CD4-positive, alpha-beta memory T cell (primary cell): ENCODE data around the gene OR1G1. TPM values are rescaled to one million over a fixed set of nuclear protein-coding genes. Genes with fewer than 3 reads are reported as not detected.
"Not testable (repeated sequence)": the region's sequence is repeated elsewhere in the genome, so short reads cannot be mapped to it uniquely, and the experiment has no call there.

Experiments used
- CTCF ChIA-PET: fragments of 350-600 bp; sonication (Branson Sonifier 250); formaldehyde crosslinking; loops from one replicate; lab custom pipeline; 2021; ENCODE audit warnings: inconsistent platforms; ENCODE audit not compliant: partially characterized antibody; lab: Charles Lee
- POLR2A ChIA-PET: fragments of 350-600 bp; sonication (Branson Sonifier 250); formaldehyde crosslinking; loops from one replicate; lab custom pipeline; 2021; ENCODE audit not compliant: partially characterized antibody; lab: Charles Lee
- DNase-seq, 5 donors: peaks; one replicate each; pipeline versions ENCODE4 v3.0.0 to v3.0.0-alpha.2; 2020 to 2022; ENCODE audit warnings: mixed read lengths in 1 of 5
- H3K27ac ChIP-seq: one replicate; pipeline ENCODE4 v1.7.0; 2013; ENCODE audit warnings: low read depth, low read length
- H3K27me3 ChIP-seq: 2 replicates; pipeline ENCODE4 v1.7.0; 2013; ENCODE audit warnings: mild to moderate bottlenecking, low read length, moderate library complexity; ENCODE audit not compliant: insufficient read depth
- H3K36me3 ChIP-seq: 2 replicates; pipeline ENCODE4 v1.7.0; 2013; ENCODE audit warnings: mild to moderate bottlenecking, low read length, moderate library complexity; ENCODE audit not compliant: insufficient read depth
- H3K4me1 ChIP-seq: 2 replicates; pipeline ENCODE4 v1.7.0; 2013; ENCODE audit warnings: mild to moderate bottlenecking, low read length, moderate library complexity; ENCODE audit not compliant: insufficient read depth
- H3K4me3 ChIP-seq, 2 donors: one replicate each; pipeline ENCODE4 v1.7.0; 2013; ENCODE audit warnings: low read length in 2 of 2, mild to moderate bottlenecking in 1 of 2
- H3K9me3 ChIP-seq, 2 donors: one replicate each; pipeline ENCODE4 v1.7.0; 2013; ENCODE audit warnings: low read length in 2 of 2, control low read depth in 1 of 2; ENCODE audit not compliant: control insufficient read depth in 1 of 2
- H3K27ac Mint-ChIP-seq, 7 donors: one replicate each; pipeline ENCODE4 v1.8.0; 2020 to 2021; ENCODE audit warnings: mixed read lengths in 7 of 7, mild to moderate bottlenecking in 6 of 7, inconsistent platforms in 3 of 7, moderate library complexity in 3 of 7
- H3K27me3 Mint-ChIP-seq, 2 donors: one replicate each; pipeline ENCODE4 v1.8.0; 2020 to 2021; ENCODE audit warnings: mixed read lengths in 2 of 2
- H3K36me3 Mint-ChIP-seq, 2 donors: one replicate each; pipeline ENCODE4 v1.8.0; 2020 to 2021; ENCODE audit warnings: mixed read lengths in 2 of 2, inconsistent platforms in 1 of 2, mild to moderate bottlenecking in 1 of 2
- H3K4me1 Mint-ChIP-seq, 4 donors: one replicate each; pipeline ENCODE4 v1.8.0; 2020 to 2021; ENCODE audit warnings: mixed read lengths in 4 of 4, mild to moderate bottlenecking in 1 of 4
- H3K4me3 Mint-ChIP-seq, 8 donors: one replicate each; pipeline ENCODE4 v1.8.0; 2020 to 2021; ENCODE audit warnings: mixed read lengths in 8 of 8, mild to moderate bottlenecking in 7 of 8, moderate library complexity in 6 of 8, inconsistent platforms in 3 of 8
- H3K9me3 Mint-ChIP-seq, 8 donors: one replicate each; pipeline ENCODE4 v1.8.0; 2020 to 2021; ENCODE audit warnings: mixed read lengths in 8 of 8, mild to moderate bottlenecking in 5 of 8, inconsistent platforms in 3 of 8, moderate library complexity in 1 of 8
- intact Hi-C: fragments of 100-400 bp; cut with micrococcal nuclease; formaldehyde crosslinking; loops from one replicate; pipeline ENCODE4 v1.15.1; 2023
- polyA plus RNA-seq, 2 donors: library from polyadenylated mRNA; unstranded; fragments of 300-500 nt; fragmentation: Illumina TruSeq; gene quantifications; one replicate each; pipeline ENCODE4 v1.2.3, GENCODE V29; 2021
- total RNA-seq, 2 experiments: library from RNA; stranded (reverse); gene quantifications; one replicate each; pipeline ENCODE4 v1.2.3, GENCODE V29; 2021

OR1G1 gene
- total RNA-seq (not detected), polyA plus RNA-seq (not detected)

DNA sequence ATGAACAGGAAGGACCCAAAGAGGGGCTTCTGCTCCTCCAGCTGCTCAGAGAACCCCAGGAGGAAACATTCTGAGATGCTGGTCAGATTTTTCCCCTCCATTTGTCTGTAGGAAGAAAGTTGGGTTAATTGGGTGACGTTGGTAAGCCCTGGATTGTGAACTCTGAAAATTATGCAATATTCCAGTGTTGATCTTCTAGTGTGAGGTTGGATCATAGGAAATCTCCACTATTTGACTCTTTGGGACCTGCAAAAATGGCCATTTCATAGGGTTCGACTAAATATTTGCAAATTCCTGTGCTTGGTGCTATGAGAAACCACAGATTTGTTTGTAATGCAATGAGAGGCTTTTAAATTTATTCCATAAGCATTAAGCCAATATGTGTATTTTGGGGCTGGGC, at the start of gene OR1G1:
TSS of gene OR1G1 (minus strand) at position 101 of the 400 bp plus-strand sequence. CDS start at position 101, 0 bp downstream.
- no peak within 1 kb of the TSS for H3K4me3 Mint-ChIP-seq

DNA sequence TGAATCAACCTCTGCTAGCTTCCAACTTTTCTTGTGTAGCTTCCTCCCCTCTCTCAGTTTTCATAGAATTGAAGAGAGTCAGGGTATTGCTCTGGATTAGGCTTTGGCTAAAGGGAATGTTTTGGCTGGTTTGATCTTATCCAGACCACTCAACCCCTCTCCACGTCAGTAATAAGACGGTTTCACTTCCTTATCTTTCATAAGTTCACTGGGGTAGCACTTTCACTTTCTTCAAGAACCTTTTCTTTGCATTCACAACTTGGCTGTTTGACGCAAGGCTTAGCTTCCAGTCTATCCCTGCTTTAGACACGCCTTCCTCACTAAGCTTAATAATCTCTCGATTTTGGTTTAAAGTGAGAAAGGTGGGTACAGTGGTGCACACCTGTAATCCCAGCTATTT, 40.2 kb upstream of the OR1G1 start:
- Mint-ChIP-seq H3K36me3 (peaks cover 6 to 10% of the 10 kb centered on the region in 2 donors), H3K4me3 (peak overlapping the region in 1 of 8 donors; percentile 20), H3K27ac (no peak overlapping the region), H3K4me1 (peaks cover 0 to 5% (median 0%) of the 10 kb centered on the region in 4 donors), H3K9me3 (peaks cover 0 to 27% (median 18%) of the 10 kb centered on the region in 8 donors), H3K27me3 (peaks cover 10 to 22% of the 10 kb centered on the region in 2 donors)
- H3K4me1 ChIP-seq: no peaks in the 10 kb centered on the region
- intact Hi-C loops: no loop called here
- DNase-seq: no peak
- no peaks in the 10 kb centered on the region for H3K36me3 ChIP-seq
- ChIA-PET CTCF (no interaction called here), POLR2A (no interaction called here)
- H3K9me3 ChIP-seq: no peaks in the 10 kb centered on the region
- no peaks in the 10 kb centered on the region for H3K27me3 ChIP-seq
- H3K27ac ChIP-seq: no peak overlapping the region
- H3K4me3 ChIP-seq: no peak overlapping the region

More for the DNA sequence above, at the start of gene OR1G1:
- Mint-ChIP-seq H3K9me3 (no peaks in the 10 kb centered on the region), H3K4me1 (no peaks in the 10 kb centered on the region), H3K27ac (no peak within 1 kb of the TSS), H3K27me3 (peaks cover 28 to 48% of the 10 kb centered on the region in 2 donors), H3K36me3 (no peaks in the 10 kb centered on the region)
- intact Hi-C loops: no loop called here
- Histone ChIP-seq H3K9me3 (no peaks in the 10 kb centered on the region), H3K4me1 (no peaks in the 10 kb centered on the region), H3K27ac (no peak within 1 kb of the TSS), H3K27me3 (no peaks in the 10 kb centered on the region), H3K4me3 (no peak within 1 kb of the TSS), H3K36me3 (no peaks in the 10 kb centered on the region)
- CTCF ChIA-PET: no interaction called here
- DNase-seq: no peak
- POLR2A ChIA-PET: no interaction called here

DNA sequence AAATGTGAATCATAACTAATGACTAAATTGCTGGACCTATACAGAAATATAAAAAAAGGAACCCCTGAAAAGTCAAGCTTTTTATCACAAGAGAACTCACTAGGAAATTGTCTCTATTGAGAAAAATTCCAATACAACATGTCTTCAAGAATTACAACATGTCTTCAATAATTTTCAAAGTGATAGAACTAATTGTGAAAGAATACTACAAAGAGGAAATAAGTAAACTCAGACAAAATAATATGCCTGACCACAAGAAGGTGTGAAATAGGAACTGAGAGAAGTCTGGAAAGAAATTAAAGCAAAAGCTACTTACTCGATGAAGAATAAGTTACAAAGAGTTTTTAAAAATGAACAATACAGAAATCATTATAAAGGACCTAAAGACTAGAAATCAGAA, 29.9 kb upstream of the OR1G1 start:
- Histone ChIP-seq H3K36me3 (no peaks in the 10 kb centered on the region), H3K27me3 (peaks cover 7% of the 10 kb centered on the region), H3K27ac (no peak overlapping the region), H3K4me3 (no peak overlapping the region), H3K4me1 (no peaks in the 10 kb centered on the region), H3K9me3 (no peaks in the 10 kb centered on the region)
- Mint-ChIP-seq H3K27me3 (peaks cover 15 to 29% of the 10 kb centered on the region in 2 donors), H3K36me3 (no peaks in the 10 kb centered on the region), H3K4me3 (no peak overlapping the region), H3K4me1 (no peaks in the 10 kb centered on the region), H3K27ac (no peak overlapping the region), H3K9me3 (peaks cover 0 to 10% (median 0%) of the 10 kb centered on the region in 8 donors)
- POLR2A ChIA-PET: no interaction called here
- intact Hi-C loops: no loop called here
- DNase-seq: no peak
- CTCF ChIA-PET: no interaction called here

DNA sequence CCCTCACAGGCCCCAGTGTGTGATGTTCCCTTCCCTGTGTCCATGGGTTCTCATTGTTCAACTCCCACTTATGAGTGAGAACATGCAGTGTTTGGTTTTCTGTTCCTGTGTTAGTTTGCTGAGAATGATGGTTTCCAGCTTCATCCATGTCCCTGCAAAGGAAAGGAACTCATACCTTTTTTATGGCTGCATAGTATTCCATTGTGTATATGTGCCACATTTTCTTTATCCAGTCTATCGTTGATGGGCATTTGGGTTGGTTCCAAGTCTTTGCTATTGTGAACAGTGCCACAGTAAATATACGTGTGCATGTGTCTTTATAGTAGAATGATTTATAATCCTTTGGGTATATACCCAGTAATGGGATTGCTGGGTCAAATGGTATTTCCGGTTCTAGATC, 10.1 kb upstream of the OR1G1 start:
- H3K4me1 Mint-ChIP-seq, H3K9me3 ChIP-seq, H3K36me3 ChIP-seq, H3K27ac ChIP-seq, H3K27me3 ChIP-seq, DNase-seq, CTCF ChIA-PET, H3K4me3 ChIP-seq, H3K36me3 Mint-ChIP-seq, H3K4me3 Mint-ChIP-seq, POLR2A ChIA-PET, intact Hi-C loops, H3K27ac Mint-ChIP-seq, H3K4me1 ChIP-seq: not testable (repeated sequence)
- H3K9me3 Mint-ChIP-seq: peaks cover 0 to 17% (median 10%) of the 10 kb centered on the region in 8 donors
- H3K27me3 Mint-ChIP-seq: peaks cover 10 to 21% of the 10 kb centered on the region in 2 donors

DNA sequence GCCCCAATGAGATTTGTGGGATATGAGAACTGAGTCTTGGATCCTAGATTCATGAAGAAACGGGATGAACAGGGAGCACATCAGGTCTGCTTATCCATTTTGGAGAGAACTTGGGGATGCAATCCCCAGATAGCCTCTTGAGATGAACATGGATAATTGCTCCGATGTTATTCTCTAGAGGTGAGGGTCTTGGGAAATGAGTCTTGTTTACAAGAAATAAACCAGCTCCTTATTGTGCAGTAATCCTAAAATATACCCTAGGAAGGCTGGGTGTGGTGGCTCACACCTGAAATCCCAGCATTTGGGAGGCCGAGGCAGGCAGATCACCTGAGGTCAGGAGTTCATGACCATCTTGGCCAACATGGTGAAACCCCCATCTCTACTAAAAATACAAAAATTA, 23.0 kb downstream of the OR1G1 start, which contains the start of gene OR1D2:
TSS of gene OR1D2 (minus strand) at position 101 of the 400 bp plus-strand sequence. CDS start 11,426 bp downstream, outside the sequence.
- Mint-ChIP-seq H3K9me3 (peaks cover 4 to 42% (median 29%) of the 10 kb centered on the region in 8 donors), H3K36me3 (peaks cover 0 to 10% of the 10 kb centered on the region in 2 donors)
- DNase-seq: no peak

More for the DNA sequence above, 23.0 kb downstream of the OR1G1 start, which contains the start of gene OR1D2:
- no peaks in the 10 kb centered on the region for H3K4me1 Mint-ChIP-seq
- no peak within 1 kb of the TSS for H3K27ac ChIP-seq
- H3K27ac Mint-ChIP-seq: no peak within 1 kb of the TSS
- no peaks in the 10 kb centered on the region for H3K9me3 ChIP-seq
- H3K4me3 ChIP-seq: no peak within 1 kb of the TSS
- intact Hi-C loops: no loop called here
- POLR2A ChIA-PET: no interaction called here
- H3K4me1 ChIP-seq: no peaks in the 10 kb centered on the region
- peaks cover 7 to 18% of the 10 kb centered on the region in 2 donors for H3K27me3 Mint-ChIP-seq
- no peak within 1 kb of the TSS for H3K4me3 Mint-ChIP-seq
- no peaks in the 10 kb centered on the region for H3K36me3 ChIP-seq
- peaks cover 3% of the 10 kb centered on the region for H3K27me3 ChIP-seq
- CTCF ChIA-PET: no interaction called here

Other genes with a start within 250 kb of the OR1G1 start
- not detected for gene OR1D5, start 63.9 kb downstream of the OR1G1 start, total RNA-seq
- not detected for gene OR1D5, start 63.9 kb downstream of the OR1G1 start, polyA plus RNA-seq
- gene OR1D2, start 23.1 kb downstream of the OR1G1 start, total RNA-seq: not detected
- gene OR1D2, start 23.1 kb downstream of the OR1G1 start, polyA plus RNA-seq: not detected
- not detected for gene OR1A2, start 70.0 kb upstream of the OR1G1 start, total RNA-seq
- not detected for gene OR1A2, start 70.0 kb upstream of the OR1G1 start, polyA plus RNA-seq
- gene OR1A1, start 80.1 kb upstream of the OR1G1 start, total RNA-seq: not detected
- not detected for gene OR1A1, start 80.1 kb upstream of the OR1G1 start, polyA plus RNA-seq
- gene OR3A1, start 170.8 kb upstream of the OR1G1 start, total RNA-seq: under 1 TPM; 0.23 to 0.53 TPM
- not detected for gene OR3A1, start 170.8 kb upstream of the OR1G1 start, polyA plus RNA-seq